WTC11 (cell line): ENCODE measurements around the gene CAPN14. TPM values are rescaled to one million over a fixed set of nuclear protein-coding genes. Genes with fewer than 3 reads are reported as not detected.

Source experiments
- ATF6 ChIP-seq: sonication (generic); formaldehyde crosslinking; IDR thresholded peaks from 2 replicates; pipeline ENCODE4 v1.8.1; 2023; ENCODE audit warnings: mild to moderate bottlenecking, missing genetic modification reagents
- CDX4 ChIP-seq: fragments of 250-450 bp; sonication (Bioruptor Pico); IDR thresholded peaks from 2 replicates; pipeline ENCODE4 v1.9.0; 2021; ENCODE audit warnings: moderate library complexity, mild to moderate bottlenecking, inconsistent platforms, borderline replicate concordance
- CREM ChIP-seq: sonication (generic); formaldehyde crosslinking; IDR thresholded peaks from 2 replicates; pipeline ENCODE4 v1.8.1; 2022; ENCODE audit warnings: mild to moderate bottlenecking, missing genetic modification reagents, moderate library complexity
- ETV6 ChIP-seq: sonication (generic); formaldehyde crosslinking; IDR thresholded peaks from 2 replicates; pipeline ENCODE4 v1.8.1; 2022; ENCODE audit warnings: mild to moderate bottlenecking, missing genetic modification reagents
- FOXK1 ChIP-seq: sonication (generic); formaldehyde crosslinking; IDR thresholded peaks from 2 replicates; pipeline ENCODE4 v1.8.0; 2022; ENCODE audit warnings: mild to moderate bottlenecking, moderate library complexity, missing genetic modification reagents
- FOXP1 ChIP-seq: sonication (generic); formaldehyde crosslinking; IDR thresholded peaks from 2 replicates; pipeline ENCODE4 v1.8.0; 2022; ENCODE audit warnings: missing genetic modification reagents, mild to moderate bottlenecking, moderate library complexity, borderline replicate concordance
- JUN ChIP-seq: sonication (generic); formaldehyde crosslinking; IDR thresholded peaks from 2 replicates; pipeline ENCODE4 v1.8.0; 2023; ENCODE audit warnings: mild to moderate bottlenecking, missing genetic modification reagents
- MXD4 ChIP-seq: fragments of 250-450 bp; sonication (Bioruptor Pico); IDR thresholded peaks from 2 replicates; pipeline ENCODE4 v1.8.0; 2021; ENCODE audit warnings: mild to moderate bottlenecking, moderate library complexity, borderline replicate concordance
- SMAD3 ChIP-seq: sonication (generic); formaldehyde crosslinking; IDR thresholded peaks from 2 replicates; pipeline ENCODE4 v1.8.0; 2022; ENCODE audit warnings: missing genetic modification reagents, mild to moderate bottlenecking, borderline replicate concordance
- USF2 ChIP-seq: sonication (generic); formaldehyde crosslinking; IDR thresholded peaks from 2 replicates; pipeline ENCODE4 v1.8.1; 2023; ENCODE audit warnings: mild to moderate bottlenecking, missing genetic modification reagents, moderate library complexity
- ZMAT4 ChIP-seq: fragments of 250-450 bp; sonication (Bioruptor Pico); IDR thresholded peaks from 2 replicates; pipeline ENCODE4 v1.9.0; 2021; ENCODE audit warnings: mild to moderate bottlenecking
- ZNF138 ChIP-seq: sonication (generic); formaldehyde crosslinking; conservative IDR thresholded peaks from 2 replicates; pipeline ENCODE4 v1.8.1; 2022; ENCODE audit warnings: mild to moderate bottlenecking, moderate library complexity, missing genetic modification reagents
- ZNF281 ChIP-seq: sonication (generic); formaldehyde crosslinking; IDR thresholded peaks from 2 replicates; pipeline ENCODE4 v1.8.0; 2023; ENCODE audit warnings: mild to moderate bottlenecking, missing genetic modification reagents
- ZNF671 ChIP-seq: fragments of 250-450 bp; sonication (Bioruptor Pico); IDR thresholded peaks from 2 replicates; pipeline ENCODE4 v1.8.0; 2021; ENCODE audit warnings: mild to moderate bottlenecking
- total RNA-seq: library from RNA; stranded (reverse); gene quantifications from 3 replicates; pipeline ENCODE4 v1.2.3, GENCODE V29; 2021
- TF ChIP-seq, protein P1 (sequence below): fragments of 250-450 bp; sonication (Bioruptor Pico); IDR thresholded peaks from 2 replicates; pipeline ENCODE4 v2.1.2; 2022; ENCODE audit warnings: mild to moderate bottlenecking, moderate library complexity
- TF ChIP-seq, protein P2 (sequence below): sonication (generic); formaldehyde crosslinking; IDR thresholded peaks from 2 replicates; pipeline ENCODE4 v1.8.0; 2022; ENCODE audit warnings: missing genetic modification reagents
- TF ChIP-seq, protein P3 (sequence below): sonication (generic); formaldehyde crosslinking; IDR thresholded peaks from 2 replicates; pipeline ENCODE4 v1.8.0; 2023; ENCODE audit warnings: missing genetic modification reagents
- TF ChIP-seq, protein P4 (sequence below): fragments of 200-600 bp; IDR thresholded peaks from 2 replicates; pipeline ENCODE4 v1.8.0; 2022; ENCODE audit warnings: antibody characterized with exemption
- TF ChIP-seq, protein P5 (sequence below): sonication (generic); formaldehyde crosslinking; IDR thresholded peaks from 2 replicates; pipeline ENCODE4 v1.8.1; 2023; ENCODE audit warnings: mild to moderate bottlenecking, missing genetic modification reagents

Gene CAPN14
- total RNA-seq, 1 experiment from 2014 or later: 0.11 TPM

GRCh38 chr2:31138037-31138962, 79.0 kb downstream of the CAPN14 start, which contains the start of gene GALNT14 (continued):
- TF ChIP-seq, protein P1, sequence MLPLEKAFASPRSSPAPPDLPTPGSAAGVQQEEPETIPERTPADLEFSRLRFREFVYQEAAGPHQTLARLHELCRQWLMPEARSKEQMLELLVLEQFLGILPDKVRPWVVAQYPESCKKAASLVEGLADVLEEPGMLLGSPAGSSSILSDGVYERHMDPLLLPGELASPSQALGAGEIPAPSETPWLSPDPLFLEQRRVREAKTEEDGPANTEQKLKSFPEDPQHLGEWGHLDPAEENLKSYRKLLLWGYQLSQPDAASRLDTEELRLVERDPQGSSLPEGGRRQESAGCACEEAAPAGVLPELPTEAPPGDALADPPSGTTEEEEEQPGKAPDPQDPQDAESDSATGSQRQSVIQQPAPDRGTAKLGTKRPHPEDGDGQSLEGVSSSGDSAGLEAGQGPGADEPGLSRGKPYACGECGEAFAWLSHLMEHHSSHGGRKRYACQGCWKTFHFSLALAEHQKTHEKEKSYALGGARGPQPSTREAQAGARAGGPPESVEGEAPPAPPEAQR (CRISPR knock-in tag): no peak
- no peak for TF ChIP-seq CDX4 (CRISPR knock-in tag)
- TF ChIP-seq, protein P2, sequence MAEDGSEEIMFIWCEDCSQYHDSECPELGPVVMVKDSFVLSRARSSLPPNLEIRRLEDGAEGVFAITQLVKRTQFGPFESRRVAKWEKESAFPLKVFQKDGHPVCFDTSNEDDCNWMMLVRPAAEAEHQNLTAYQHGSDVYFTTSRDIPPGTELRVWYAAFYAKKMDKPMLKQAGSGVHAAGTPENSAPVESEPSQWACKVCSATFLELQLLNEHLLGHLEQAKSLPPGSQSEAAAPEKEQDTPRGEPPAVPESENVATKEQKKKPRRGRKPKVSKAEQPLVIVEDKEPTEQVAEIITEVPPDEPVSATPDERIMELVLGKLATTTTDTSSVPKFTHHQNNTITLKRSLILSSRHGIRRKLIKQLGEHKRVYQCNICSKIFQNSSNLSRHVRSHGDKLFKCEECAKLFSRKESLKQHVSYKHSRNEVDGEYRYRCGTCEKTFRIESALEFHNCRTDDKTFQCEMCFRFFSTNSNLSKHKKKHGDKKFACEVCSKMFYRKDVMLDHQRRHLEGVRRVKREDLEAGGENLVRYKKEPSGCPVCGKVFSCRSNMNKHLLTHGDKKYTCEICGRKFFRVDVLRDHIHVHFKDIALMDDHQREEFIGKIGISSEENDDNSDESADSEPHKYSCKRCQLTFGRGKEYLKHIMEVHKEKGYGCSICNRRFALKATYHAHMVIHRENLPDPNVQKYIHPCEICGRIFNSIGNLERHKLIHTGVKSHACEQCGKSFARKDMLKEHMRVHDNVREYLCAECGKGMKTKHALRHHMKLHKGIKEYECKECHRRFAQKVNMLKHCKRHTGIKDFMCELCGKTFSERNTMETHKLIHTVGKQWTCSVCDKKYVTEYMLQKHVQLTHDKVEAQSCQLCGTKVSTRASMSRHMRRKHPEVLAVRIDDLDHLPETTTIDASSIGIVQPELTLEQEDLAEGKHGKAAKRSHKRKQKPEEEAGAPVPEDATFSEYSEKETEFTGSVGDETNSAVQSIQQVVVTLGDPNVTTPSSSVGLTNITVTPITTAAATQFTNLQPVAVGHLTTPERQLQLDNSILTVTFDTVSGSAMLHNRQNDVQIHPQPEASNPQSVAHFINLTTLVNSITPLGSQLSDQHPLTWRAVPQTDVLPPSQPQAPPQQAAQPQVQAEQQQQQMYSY (CRISPR knock-in tag): no peak
- no peak for TF ChIP-seq ZMAT4 (CRISPR knock-in tag)
- peak; percentile 59 for TF ChIP-seq USF2 (CRISPR knock-in tag)
- peak; percentile 58 for TF ChIP-seq FOXK1 (CRISPR knock-in tag)
- TF ChIP-seq ZNF281: peak; percentile 90; the same call in 1 of the 2 replicates
- 0 out of 2 replicates have a peak, but pooled peaks have one; percentile 52 for TF ChIP-seq JUN (CRISPR knock-in tag)
- no peak for TF ChIP-seq ZNF671
- no peak for TF ChIP-seq MXD4 (CRISPR knock-in tag)
- peak; percentile 95 for TF ChIP-seq SMAD3 (CRISPR knock-in tag)
- TF ChIP-seq, protein P3, sequence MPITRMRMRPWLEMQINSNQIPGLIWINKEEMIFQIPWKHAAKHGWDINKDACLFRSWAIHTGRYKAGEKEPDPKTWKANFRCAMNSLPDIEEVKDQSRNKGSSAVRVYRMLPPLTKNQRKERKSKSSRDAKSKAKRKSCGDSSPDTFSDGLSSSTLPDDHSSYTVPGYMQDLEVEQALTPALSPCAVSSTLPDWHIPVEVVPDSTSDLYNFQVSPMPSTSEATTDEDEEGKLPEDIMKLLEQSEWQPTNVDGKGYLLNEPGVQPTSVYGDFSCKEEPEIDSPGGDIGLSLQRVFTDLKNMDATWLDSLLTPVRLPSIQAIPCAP (CRISPR knock-in tag): peak; percentile 87
- TF ChIP-seq CREM (CRISPR knock-in tag): peak; percentile 58; the same call in 1 of the 2 replicates
- peak; percentile 97 for TF ChIP-seq FOXP1 (CRISPR knock-in tag)
- 0 out of 2 replicates have a peak, but pooled peaks have one; percentile 36 for TF ChIP-seq ATF6
- peak; percentile 90 for TF ChIP-seq ETV6 (CRISPR knock-in tag)
- TF ChIP-seq, protein P4, sequence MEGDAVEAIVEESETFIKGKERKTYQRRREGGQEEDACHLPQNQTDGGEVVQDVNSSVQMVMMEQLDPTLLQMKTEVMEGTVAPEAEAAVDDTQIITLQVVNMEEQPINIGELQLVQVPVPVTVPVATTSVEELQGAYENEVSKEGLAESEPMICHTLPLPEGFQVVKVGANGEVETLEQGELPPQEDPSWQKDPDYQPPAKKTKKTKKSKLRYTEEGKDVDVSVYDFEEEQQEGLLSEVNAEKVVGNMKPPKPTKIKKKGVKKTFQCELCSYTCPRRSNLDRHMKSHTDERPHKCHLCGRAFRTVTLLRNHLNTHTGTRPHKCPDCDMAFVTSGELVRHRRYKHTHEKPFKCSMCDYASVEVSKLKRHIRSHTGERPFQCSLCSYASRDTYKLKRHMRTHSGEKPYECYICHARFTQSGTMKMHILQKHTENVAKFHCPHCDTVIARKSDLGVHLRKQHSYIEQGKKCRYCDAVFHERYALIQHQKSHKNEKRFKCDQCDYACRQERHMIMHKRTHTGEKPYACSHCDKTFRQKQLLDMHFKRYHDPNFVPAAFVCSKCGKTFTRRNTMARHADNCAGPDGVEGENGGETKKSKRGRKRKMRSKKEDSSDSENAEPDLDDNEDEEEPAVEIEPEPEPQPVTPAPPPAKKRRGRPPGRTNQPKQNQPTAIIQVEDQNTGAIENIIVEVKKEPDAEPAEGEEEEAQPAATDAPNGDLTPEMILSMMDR: 0 out of 2 replicates have a peak, but pooled peaks have one; percentile 13
- TF ChIP-seq, protein P5, sequence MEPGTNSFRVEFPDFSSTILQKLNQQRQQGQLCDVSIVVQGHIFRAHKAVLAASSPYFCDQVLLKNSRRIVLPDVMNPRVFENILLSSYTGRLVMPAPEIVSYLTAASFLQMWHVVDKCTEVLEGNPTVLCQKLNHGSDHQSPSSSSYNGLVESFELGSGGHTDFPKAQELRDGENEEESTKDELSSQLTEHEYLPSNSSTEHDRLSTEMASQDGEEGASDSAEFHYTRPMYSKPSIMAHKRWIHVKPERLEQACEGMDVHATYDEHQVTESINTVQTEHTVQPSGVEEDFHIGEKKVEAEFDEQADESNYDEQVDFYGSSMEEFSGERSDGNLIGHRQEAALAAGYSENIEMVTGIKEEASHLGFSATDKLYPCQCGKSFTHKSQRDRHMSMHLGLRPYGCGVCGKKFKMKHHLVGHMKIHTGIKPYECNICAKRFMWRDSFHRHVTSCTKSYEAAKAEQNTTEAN: peak; percentile 91
- TF ChIP-seq ZNF138 (CRISPR knock-in tag): peak; percentile 82; the same call in 1 of the 2 replicates
